GM12878 (cell line): ENCODE results near the gene NLRP5. TPM values are rescaled to one million over a fixed set of nuclear protein-coding genes. Genes with fewer than 3 reads are reported as not detected.

Source experiments
- ATAC-seq: fragments of 200-7000 bp; cut with Tn5 transposase; 3 replicates; pipeline ENCODE4 v1.9.1; 2020; ENCODE audit warnings: mild to moderate bottlenecking, moderate library complexity
- BruUV-seq: library from RNA; stranded (reverse); fragments of 400-500 nt; replicated peaks from 2 replicates; lab custom pipeline; 2021; lab: Mats Ljungman, UMichigan
- CTCF ChIA-PET: fragments of 300-600 bp; sonication (Branson Sonifier 250); formaldehyde crosslinking; extraction: SDS; loops from one replicate; lab custom pipeline; 2021; ENCODE audit warnings: inconsistent platforms; lab: Yijun Ruan, JAX
- POLR2A ChIA-PET: fragments of 350-600 bp; formaldehyde crosslinking; extraction: SDS; loops from one replicate; lab custom pipeline; 2021; ENCODE audit warnings: inconsistent platforms; lab: Charles Lee
- RAD21 ChIA-PET: fragments of 300-600 bp; sonication (Branson Sonifier 250); formaldehyde crosslinking; loops from one replicate; lab custom pipeline; 2023; ENCODE audit warnings: antibody characterized with exemption; ENCODE audit not compliant: unreplicated experiment; lab: Charles Lee
- SMC1A ChIA-PET: fragments of 300-600 bp; sonication (Branson Sonifier 250); formaldehyde crosslinking; loops from one replicate; lab custom pipeline; 2023; ENCODE audit not compliant: unreplicated experiment, uncharacterized antibody; lab: Charles Lee
- DNase-seq: peaks from one replicate; pipeline ENCODE4 v3.0.0-alpha.2; 2011; ENCODE audit warnings: low read depth, low spot score
- FAIRE-seq: peaks from 3 replicates; lab custom pipeline; 2011; peaks lifted over from hg19 to GRCh38; lab: Jason Lieb, UNC
- H2AFZ ChIP-seq: 2 replicates; pipeline ENCODE4 v1.6.0; 2011; ENCODE audit warnings: low read depth, low read length, control low read depth; ENCODE audit not compliant: control insufficient read depth
- H3K27ac ChIP-seq: 2 replicates; pipeline ENCODE4 v1.5.1; 2011; ENCODE audit warnings: control low read depth; ENCODE audit not compliant: control insufficient read depth, insufficient read depth
- H3K27me3 ChIP-seq, 2 experiments: replicated peaks in 1 of 2; 2 replicates each; pipeline versions ENCODE4 v1.6.0 to v1.6.1; 2011; ENCODE audit warnings: low read length in 1 of 2; ENCODE audit not compliant: control insufficient read depth in 2 of 2, insufficient read depth in 2 of 2
- H3K36me3 ChIP-seq, 2 experiments: 2 replicates each; pipeline ENCODE4 v1.5.1; 2011; ENCODE audit warnings: low read length in 1 of 2; ENCODE audit not compliant: control insufficient read depth in 2 of 2, insufficient read depth in 2 of 2
- H3K4me1 ChIP-seq: 2 replicates; pipeline ENCODE4 v1.6.1; 2011; ENCODE audit warnings: mild to moderate bottlenecking, low read length, moderate library complexity, mixed read lengths; ENCODE audit not compliant: control insufficient read depth, insufficient read depth
- H3K4me2 ChIP-seq: 2 replicates; pipeline ENCODE4 v1.6.0; 2011; ENCODE audit warnings: control low read depth; ENCODE audit not compliant: control insufficient read depth, insufficient read depth
- H3K4me3 ChIP-seq: fragments of 200-600 bp; sonication (generic); 2 replicates; pipeline ENCODE4 v1.5.1; 2016
- H3K79me2 ChIP-seq: 2 replicates; pipeline ENCODE4 v1.6.0; 2011; ENCODE audit warnings: low read length; ENCODE audit not compliant: control insufficient read depth, insufficient read depth
- H3K9ac ChIP-seq: 2 replicates; pipeline ENCODE4 v1.8.0; 2011; ENCODE audit warnings: low read length, control low read depth, mixed read lengths; ENCODE audit not compliant: control insufficient read depth, insufficient read depth
- H3K9me3 ChIP-seq: replicated peaks from 3 replicates; pipeline ENCODE4 v1.5.1; 2011; ENCODE audit warnings: mild to moderate bottlenecking, low read length; ENCODE audit not compliant: control insufficient read depth, insufficient read depth
- H4K20me1 ChIP-seq: 2 replicates; pipeline ENCODE4 v1.6.0; 2011; ENCODE audit not compliant: control insufficient read depth, insufficient read depth
- ASH2L ChIP-seq: fragments of 300-600, 200-600 bp; sonication (generic); IDR thresholded peaks from 2 replicates; pipeline ENCODE4 v1.6.1; 2017; ENCODE audit warnings: low read depth, mild to moderate bottlenecking, borderline replicate concordance
- BACH1 ChIP-seq: fragments of 450-650 bp; IDR thresholded peaks from 2 replicates; pipeline ENCODE4 v1.6.1; 2017; ENCODE audit warnings: mild to moderate bottlenecking, borderline replicate concordance
- GATAD2B ChIP-seq: fragments of 450-650 bp; conservative IDR thresholded peaks from 2 replicates; pipeline ENCODE4 v1.6.1; 2017; ENCODE audit warnings: low read depth, mild to moderate bottlenecking, moderate library complexity
- IKZF1 ChIP-seq: fragments of 450-650 bp; conservative IDR thresholded peaks from 2 replicates; pipeline ENCODE4 v1.6.1; 2017; ENCODE audit warnings: antibody characterized with exemption, mild to moderate bottlenecking
- IRF4 ChIP-seq: IDR thresholded peaks from 2 replicates; pipeline ENCODE4 v1.6.1; 2011; ENCODE audit warnings: low read depth, low read length
- JUND ChIP-seq: IDR thresholded peaks from 2 replicates; pipeline ENCODE4 v1.6.1; 2012; ENCODE audit warnings: low read depth, mild to moderate bottlenecking, low read length, improper control_type of control experiment, moderate library complexity
- MTA2 ChIP-seq: fragments of 450-650 bp; IDR thresholded peaks from 2 replicates; pipeline ENCODE4 v1.6.1; 2016; ENCODE audit warnings: low read depth, mild to moderate bottlenecking, moderate library complexity
- MXI1 ChIP-seq: fragments of 150-350 bp; IDR thresholded peaks from 2 replicates; pipeline ENCODE4 v1.6.1; 2011; ENCODE audit warnings: low read depth, mild to moderate bottlenecking, inconsistent platforms, low read length, improper control_type of control experiment
- POLR2A ChIP-seq: IDR thresholded peaks from 2 replicates; pipeline ENCODE4 v1.6.1; 2011; ENCODE audit warnings: low read depth, mild to moderate bottlenecking, low read length
- RAD21 ChIP-seq: IDR thresholded peaks from 2 replicates; pipeline ENCODE4 v1.6.1; 2011; ENCODE audit warnings: mild to moderate bottlenecking, low read depth, low read length, moderate library complexity; ENCODE audit not compliant: insufficient read depth
- SMC3 ChIP-seq: IDR thresholded peaks from 2 replicates; pipeline ENCODE4 v1.6.1; 2011; ENCODE audit warnings: low read length, improper control_type of control experiment, borderline replicate concordance
- STAT1 ChIP-seq: fragments of 450-650 bp; conservative IDR thresholded peaks from 2 replicates; pipeline ENCODE4 v1.6.1; 2014; ENCODE audit warnings: antibody characterized with exemption, mild to moderate bottlenecking
- WGBS: methylation state at CpG from one replicate; pipeline ENCODE4 v1.1.6; 2016; ENCODE audit warnings: low lambda C conversion rate; ENCODE audit not compliant: insufficient replicate concordance, insufficient coverage; ENCODE audit errors: missing lambda C conversion rate; 5-methylcytosine and 5-hydroxymethylcytosine counted together
- in situ Hi-C: fragments of 300-500 bp; cut with MboI; formaldehyde crosslinking; loops from 9 replicates; pipeline ENCODE4 v1.14.3; 2018; ENCODE audit warnings: mixed read lengths
- intact Hi-C: fragments of 100-400 bp; cut with micrococcal nuclease; formaldehyde crosslinking; loops from one replicate; pipeline ENCODE4 v1.14.2; 2022; ENCODE audit not compliant: unreplicated experiment
- polyA plus RNA-seq, 11 experiments: library from polyadenylated mRNA; depleted of rRNA in 4 of 11; unstranded in 6 of 11; stranded (reverse) in 5 of 11; fragments of >200 nt; fragmentation: Nextera tagmentation in 4 of 11; fragmentation: Illumina TruSeq in 1 of 11; extraction: Ambion mirVana in 4 of 11; extraction: Trizol in 1 of 11; gene quantifications; 1 replicate in 1 of 11; 2 replicates in 10 of 11; pipeline versions ENCODE4 v1.2.1 to v1.2.3, GENCODE V29; 2011 to 2016; ENCODE audit warnings: inconsistent platforms in 2 of 11, missing spikeins in 2 of 11, low read depth in 1 of 11
- total RNA-seq, 4 experiments: library from RNA; depleted of rRNA in 3 of 4; stranded (reverse); fragments of >200 nt in 3 of 4; fragmentation: Illumina TruSeq in 1 of 4; extraction: Trizol in 1 of 4; gene quantifications; 2 replicates each; pipeline versions ENCODE4 v1.2.1 to v1.2.3, GENCODE V29; 2013 to 2021
- TF ChIP-seq, protein P1 (sequence below): IDR thresholded peaks from 2 replicates; pipeline ENCODE4 v1.6.1; 2011; ENCODE audit warnings: borderline replicate concordance, low read depth, mild to moderate bottlenecking, moderate library complexity, mixed read lengths, low read length; ENCODE audit not compliant: insufficient read depth; ENCODE audit errors: extremely low read length
- TF ChIP-seq, protein P2 (sequence below): fragments of 450-650 bp; IDR thresholded peaks from 2 replicates; pipeline ENCODE4 v1.6.1; 2014; ENCODE audit warnings: mild to moderate bottlenecking
- TF ChIP-seq, protein P3 (sequence below): fragments of 450-650 bp; IDR thresholded peaks from 2 replicates; pipeline ENCODE4 v1.6.1; 2016; ENCODE audit warnings: mild to moderate bottlenecking

The NLRP5 gene
- total and polyA plus RNA-seq, 10 of the 15 experiments (the other 5 are each of a cell fraction or from before 2014, with no cell fraction given): 0.01 TPM; not detected in 9

DNA sequence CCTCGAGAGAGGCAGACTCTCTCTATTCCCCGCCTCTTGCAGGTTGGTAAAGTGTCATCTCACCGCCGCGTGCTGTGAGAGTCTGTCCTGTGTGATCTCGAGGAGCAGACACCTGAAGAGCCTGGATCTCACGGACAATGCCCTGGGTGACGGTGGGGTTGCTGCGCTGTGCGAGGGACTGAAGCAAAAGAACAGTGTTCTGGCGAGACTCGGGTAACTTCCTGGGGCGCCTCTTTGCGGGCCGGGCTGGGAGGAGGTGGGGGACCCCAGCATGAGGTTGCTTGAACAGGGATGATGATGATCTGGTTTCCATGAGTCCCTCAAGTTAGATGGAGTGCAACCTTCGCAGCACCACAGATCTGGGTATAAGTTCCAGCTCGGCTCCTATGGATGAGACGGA, 67.0 kb downstream of the NLRP5 start (continued):
- no peak for TF ChIP-seq ASH2L
- TF ChIP-seq MTA2: no peak
- TF ChIP-seq, protein P1, sequence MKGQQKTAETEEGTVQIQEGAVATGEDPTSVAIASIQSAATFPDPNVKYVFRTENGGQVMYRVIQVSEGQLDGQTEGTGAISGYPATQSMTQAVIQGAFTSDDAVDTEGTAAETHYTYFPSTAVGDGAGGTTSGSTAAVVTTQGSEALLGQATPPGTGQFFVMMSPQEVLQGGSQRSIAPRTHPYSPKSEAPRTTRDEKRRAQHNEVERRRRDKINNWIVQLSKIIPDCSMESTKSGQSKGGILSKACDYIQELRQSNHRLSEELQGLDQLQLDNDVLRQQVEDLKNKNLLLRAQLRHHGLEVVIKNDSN: no peak
- TF ChIP-seq MXI1: no peak
- TF ChIP-seq, protein P2, sequence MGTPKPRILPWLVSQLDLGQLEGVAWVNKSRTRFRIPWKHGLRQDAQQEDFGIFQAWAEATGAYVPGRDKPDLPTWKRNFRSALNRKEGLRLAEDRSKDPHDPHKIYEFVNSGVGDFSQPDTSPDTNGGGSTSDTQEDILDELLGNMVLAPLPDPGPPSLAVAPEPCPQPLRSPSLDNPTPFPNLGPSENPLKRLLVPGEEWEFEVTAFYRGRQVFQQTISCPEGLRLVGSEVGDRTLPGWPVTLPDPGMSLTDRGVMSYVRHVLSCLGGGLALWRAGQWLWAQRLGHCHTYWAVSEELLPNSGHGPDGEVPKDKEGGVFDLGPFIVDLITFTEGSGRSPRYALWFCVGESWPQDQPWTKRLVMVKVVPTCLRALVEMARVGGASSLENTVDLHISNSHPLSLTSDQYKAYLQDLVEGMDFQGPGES: no peak
- TF ChIP-seq IRF4: no peak
- no peak for TF ChIP-seq POLR2A
- TF ChIP-seq JUND: no peak
- TF ChIP-seq STAT1: no peak

DNA sequence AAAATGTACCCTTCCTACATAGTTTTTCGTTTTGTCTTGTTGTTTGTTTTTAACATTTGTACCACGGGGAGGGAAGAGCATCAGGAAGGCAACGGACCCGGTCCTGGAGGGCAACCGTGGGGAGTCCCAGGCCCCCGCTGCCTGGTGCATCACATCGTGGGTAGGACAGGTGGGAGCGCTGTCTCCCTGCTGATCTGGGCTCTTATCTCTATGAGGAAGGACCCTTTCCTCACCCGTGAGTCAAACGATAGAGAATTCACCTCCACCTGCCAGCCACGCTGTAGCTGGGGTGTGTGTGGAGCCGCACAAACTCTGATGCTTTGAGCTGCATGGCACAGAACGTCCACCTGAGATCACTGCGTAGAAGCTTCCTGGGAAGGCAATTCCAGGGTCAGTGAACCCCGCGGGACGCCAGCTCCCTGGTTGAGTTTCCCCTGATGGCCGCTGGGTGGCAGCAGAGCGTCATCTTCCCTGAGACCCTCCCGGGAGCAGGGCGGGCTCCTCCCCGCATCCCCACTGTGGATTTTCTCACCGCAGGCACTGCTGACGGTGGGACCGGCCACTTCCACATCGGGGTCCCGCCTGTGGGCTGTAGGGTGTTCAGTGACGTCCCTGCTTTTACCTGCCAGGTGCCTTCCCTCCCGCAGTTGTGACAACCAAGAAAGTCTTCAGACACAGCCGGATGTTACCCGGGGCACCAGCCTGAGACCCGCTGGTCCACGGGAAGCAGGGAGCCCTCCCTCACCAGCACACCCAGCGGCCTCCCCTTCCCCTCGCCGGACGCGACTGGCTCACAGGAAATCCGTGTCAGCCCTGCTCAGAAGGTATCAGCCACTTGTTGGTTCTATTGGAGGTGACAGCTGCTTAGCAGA, 79.8 kb downstream of the NLRP5 start:
- H4K20me1 ChIP-seq: no peaks in the 10 kb centered on the region
- in situ Hi-C loops (no loop called here), intact Hi-C loops (loop anchor here (2.0 kb wide), 2 partner anchors 186 to 266 kb away; no protein-coding TSS in a partner anchor)
- SMC1A ChIA-PET: interaction anchor here (0.6 to 2.2 kb wide), 17 partner anchors 11 to 434 kb away, joined by 3 to 15 read pairs (median 3); no protein-coding TSS in a partner anchor
- no peak for DNase-seq
- FAIRE-seq: no peak
- POLR2A ChIA-PET: no interaction called here
- no peak overlapping the region for H3K27ac ChIP-seq
- no peaks in the 10 kb centered on the region for H3K36me3 ChIP-seq
- no peak overlapping the region for H3K9ac ChIP-seq
- 6% methylated on average over 39 of the region's 39 CpGs for whole genome bisulfite sequencing
- H3K79me2 ChIP-seq: no peaks in the 10 kb centered on the region
- H3K4me3 ChIP-seq: peak overlapping the region; percentile 24; the same call in 1 of the 2 replicates
- no peaks in the 10 kb centered on the region for H3K4me1 ChIP-seq
- H2AFZ ChIP-seq: peak overlapping the region; percentile 25
- no TSS peak for BruUV-seq
- CTCF ChIA-PET: interaction anchor here (0.6 to 4.1 kb wide), 34 partner anchors 8 to 1033 kb away, joined by 3 to 63 read pairs (median 4); partner anchors contain the start of genes GALP and ZSCAN5A
- no peaks in the 10 kb centered on the region; the same call in 2 of the 3 replicates for H3K9me3 ChIP-seq
- RAD21 ChIA-PET: interaction anchor here (0.6 to 3.6 kb wide), 13 partner anchors 11 to 433 kb away, joined by 3 to 30 read pairs (median 4); partner anchors contain the start of genes ZNF444 and ZSCAN5A
- peak; percentile 87 for ATAC-seq
- H3K4me2 ChIP-seq: peak overlapping the region; percentile 72
- no peaks in the 10 kb centered on the region for H3K27me3 ChIP-seq
- TF ChIP-seq BACH1 (no peak), MTA2 (no peak), GATAD2B (0 out of 2 replicates have a peak, but pooled peaks have one; percentile 39), SMC3 (peak; percentile 61), RAD21 (peak; percentile 71), IKZF1 (peak; percentile 74)
- TF ChIP-seq, protein P3, sequence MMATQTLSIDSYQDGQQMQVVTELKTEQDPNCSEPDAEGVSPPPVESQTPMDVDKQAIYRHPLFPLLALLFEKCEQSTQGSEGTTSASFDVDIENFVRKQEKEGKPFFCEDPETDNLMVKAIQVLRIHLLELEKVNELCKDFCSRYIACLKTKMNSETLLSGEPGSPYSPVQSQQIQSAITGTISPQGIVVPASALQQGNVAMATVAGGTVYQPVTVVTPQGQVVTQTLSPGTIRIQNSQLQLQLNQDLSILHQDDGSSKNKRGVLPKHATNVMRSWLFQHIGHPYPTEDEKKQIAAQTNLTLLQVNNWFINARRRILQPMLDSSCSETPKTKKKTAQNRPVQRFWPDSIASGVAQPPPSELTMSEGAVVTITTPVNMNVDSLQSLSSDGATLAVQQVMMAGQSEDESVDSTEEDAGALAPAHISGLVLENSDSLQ: no peak
